Stimulated activated CD8-positive, alpha-beta memory T cell treated with anti-CD3 and anti-CD28 coated beads, Interleukin-2, amount 100 ng/mL, for 1 hour (primary cell): ENCODE measurements around the gene GUCY2C.
"Not testable (repeated sequence)": the region's sequence is repeated elsewhere in the genome, so short reads cannot be mapped to it uniquely, and the experiment has no call there.

Source experiments
- DNase-seq, 2 donors: peaks; one replicate each; pipeline ENCODE4 v3.0.0-alpha.2; 2020; ENCODE audit warnings: low read depth in 2 of 2

GUCY2C gene

DNA sequence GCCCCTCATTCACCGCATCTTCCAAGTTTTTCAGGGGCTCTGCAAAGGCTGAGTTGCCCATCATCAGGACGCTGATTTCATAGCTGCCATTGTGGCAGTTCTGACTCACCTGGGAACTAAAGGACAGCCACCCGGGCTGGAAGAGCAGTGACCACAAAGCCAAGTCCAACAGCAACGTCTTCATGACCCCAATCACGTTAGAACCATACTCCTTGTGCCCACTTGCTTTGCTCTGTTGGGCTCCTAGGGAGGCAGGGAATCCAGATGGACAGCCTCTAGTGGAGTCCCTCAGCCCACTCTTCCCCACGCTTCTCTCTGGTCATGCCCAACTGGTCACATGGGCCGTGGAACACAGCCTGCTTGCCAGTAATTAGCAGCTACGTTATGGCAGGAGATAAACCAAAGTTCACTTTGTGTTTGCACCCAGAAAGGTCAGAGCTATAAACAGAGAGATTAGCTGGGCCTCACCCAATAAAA is at the start of gene GUCY2C:
Gene GUCY2C (minus strand): TSS at position 335 of the 477 bp plus-strand sequence. CDS start 151 bp downstream, at position 184.
- DNase-seq = no peak

DNA sequence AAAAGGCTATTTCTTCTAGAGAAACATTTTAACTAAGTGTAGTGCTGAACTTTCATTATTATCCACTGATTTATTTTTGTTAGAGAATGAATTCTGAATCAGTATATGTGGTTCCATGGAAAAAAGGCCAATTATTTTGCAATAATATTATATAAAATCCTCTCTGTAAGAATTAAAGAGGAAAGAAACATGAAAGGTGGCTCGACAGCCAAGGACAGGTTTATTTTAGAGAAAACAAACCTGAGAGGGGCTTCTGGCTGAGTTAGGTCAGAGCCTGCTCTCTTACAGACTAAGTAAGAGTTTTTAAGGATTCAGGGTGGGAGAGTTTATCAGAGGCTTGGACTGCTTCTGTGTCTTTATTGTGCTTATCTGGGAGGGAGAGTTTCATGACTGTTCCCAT is 46.7 kb upstream of the GUCY2C start:
- DNase-seq = no peak

- no peak for DNase-seq
Observed at GRCh38 chr12:14741942-14742341, 45.5 kb upstream of the GUCY2C start.

- no peak for DNase-seq
Observed at GRCh38 chr12:14741153-14741552, 44.8 kb upstream of the GUCY2C start.

GRCh38 chr12:14736441-14736840 is 40.0 kb upstream of the GUCY2C start:
- DNase-seq = not testable (repeated sequence)

DNA sequence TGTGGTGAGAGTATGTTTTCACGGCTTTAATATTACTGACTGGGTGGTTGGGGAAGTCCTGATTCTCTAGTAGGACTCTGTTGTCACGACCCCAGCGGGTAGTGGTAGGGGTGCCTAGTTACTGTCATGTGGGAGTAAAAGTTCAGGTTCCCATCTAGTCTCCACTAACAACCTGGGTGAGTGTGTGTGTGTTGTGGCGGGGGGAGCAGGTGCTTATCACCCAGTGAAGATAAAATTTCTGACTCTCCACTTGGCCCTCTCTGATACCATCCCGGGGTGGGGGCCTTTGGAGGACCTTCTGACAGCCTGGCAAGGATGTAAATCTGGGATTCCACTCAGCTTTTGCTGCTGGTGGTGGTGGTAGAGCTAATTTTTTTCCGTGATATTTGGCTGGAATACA is 35.4 kb upstream of the GUCY2C start:
- DNase-seq = no peak

GRCh38 chr12:14729586-14729985 is 33.2 kb upstream of the GUCY2C start:
- no peak for DNase-seq

- peak in 1 of 2 donors; percentile 14 for DNase-seq
Observed at GRCh38 chr12:14723763-14724162, 27.4 kb upstream of the GUCY2C start.

- peak in 1 of 2 donors; percentile 17 for DNase-seq
Observed at GRCh38 chr12:14716848-14717444, 20.5 kb upstream of the GUCY2C start.

- DNase-seq = no peak
Observed at GRCh38 chr12:14714437-14714836, 18.0 kb upstream of the GUCY2C start.

GRCh38 chr12:14710632-14711320 is 14.4 kb upstream of the GUCY2C start:
- DNase-seq = no peak

DNA sequence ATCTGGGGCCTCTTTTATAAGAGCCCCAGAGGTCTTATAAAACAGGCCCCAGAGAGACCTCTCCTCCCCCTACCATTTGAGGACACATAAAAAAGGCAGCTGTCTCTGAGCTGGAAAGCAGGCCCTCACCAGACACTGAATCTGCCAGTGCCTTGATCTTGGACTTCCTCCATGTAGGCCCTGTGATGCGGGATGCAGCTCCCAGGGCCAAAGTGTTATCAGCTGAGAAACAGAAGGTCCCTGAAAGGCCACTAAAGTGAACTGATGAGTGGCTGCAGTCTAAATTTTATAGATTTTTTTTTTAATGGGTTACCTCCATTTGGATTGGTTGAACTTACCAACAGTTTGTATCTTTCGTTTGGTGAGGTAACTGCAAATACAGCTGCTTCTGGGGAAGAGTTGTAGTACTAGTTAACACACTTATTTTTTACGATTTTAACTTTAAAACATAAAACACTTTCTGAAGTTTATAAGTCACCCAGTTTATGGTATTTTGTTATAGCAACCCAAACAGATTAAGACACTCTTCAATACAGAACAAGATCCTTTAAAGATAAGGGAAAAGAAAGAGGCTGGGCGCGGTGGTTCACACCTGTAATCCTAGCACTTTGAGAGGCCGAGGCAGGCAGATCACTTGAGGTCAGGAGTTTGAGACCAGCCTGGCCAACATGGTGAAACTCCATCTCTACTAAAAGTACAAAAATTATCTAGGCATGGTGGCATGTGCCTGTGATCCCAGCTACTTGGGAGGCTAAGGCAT is 5.6 kb upstream of the GUCY2C start:
- DNase-seq = no peak

GRCh38 chr12:14700935-14701334 is 4.5 kb upstream of the GUCY2C start:
- no peak for DNase-seq

DNA sequence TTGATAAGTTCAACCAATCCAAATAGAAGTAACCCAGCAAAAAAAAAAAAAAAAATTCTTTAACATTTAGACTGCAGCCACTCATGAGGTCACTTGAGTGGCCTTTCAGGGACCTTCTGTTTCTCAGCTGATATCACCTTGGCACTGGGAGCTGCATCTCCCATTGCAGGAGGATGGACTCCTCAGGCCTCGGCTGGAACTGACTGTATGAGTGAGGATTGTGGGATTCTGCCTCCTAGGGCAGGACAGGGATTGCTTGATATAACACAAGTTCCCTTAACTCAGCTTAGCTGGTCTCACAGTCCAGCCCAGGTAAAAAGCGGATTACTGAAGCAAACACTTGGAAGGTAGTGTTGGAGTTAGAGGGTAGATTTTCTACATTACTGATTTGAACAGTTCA is 3.5 kb upstream of the GUCY2C start:
- no peak for DNase-seq

DNA sequence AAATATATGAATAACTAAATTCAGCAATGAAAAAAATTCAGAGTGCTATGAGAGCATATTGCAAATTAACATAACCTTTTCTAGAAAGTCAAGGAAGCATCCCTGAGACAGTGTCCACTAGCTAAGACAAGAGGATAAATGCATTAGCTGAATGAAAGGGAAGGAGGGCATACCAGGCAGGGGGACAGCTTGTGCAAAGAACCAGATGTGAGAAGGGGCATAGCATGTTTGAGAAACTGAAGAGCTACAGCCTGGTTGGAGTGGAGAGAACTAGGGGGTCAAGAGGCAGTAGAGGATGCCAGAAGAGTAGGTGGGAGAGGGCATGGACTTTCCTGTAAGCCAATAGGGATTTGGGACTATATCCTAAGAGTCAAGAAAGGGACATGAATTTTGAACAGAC is 2.2 kb upstream of the GUCY2C start:
- DNase-seq = no peak

GRCh38 chr12:14695715-14696141 is 671 bp downstream of the GUCY2C start:
- DNase-seq = no peak

GRCh38 chr12:14694970-14695369 is 1.4 kb downstream of the GUCY2C start:
- no peak for DNase-seq

- no peak for DNase-seq
Observed at GRCh38 chr12:14694145-14694714, 2.2 kb downstream of the GUCY2C start.

GRCh38 chr12:14693116-14693515 is 3.3 kb downstream of the GUCY2C start:
- DNase-seq = no peak

DNA sequence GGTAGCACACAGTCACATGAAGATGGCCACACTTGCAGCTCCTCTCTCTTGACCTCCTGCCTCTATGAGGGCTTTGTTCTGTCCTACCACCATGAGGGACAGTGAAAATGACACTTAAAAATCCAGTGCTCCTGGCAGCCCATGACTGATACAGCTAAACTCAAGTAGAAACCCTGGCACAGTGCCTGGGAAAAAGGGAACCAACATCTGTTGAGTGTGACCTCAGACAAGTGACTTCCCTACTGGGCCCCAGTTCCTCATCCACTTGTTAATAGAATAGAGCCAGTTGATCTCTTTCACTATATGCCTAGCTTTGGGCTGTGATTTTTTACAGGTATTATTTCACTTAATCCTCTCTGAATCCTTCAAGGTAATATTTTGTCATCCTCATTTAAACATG is 4.8 kb downstream of the GUCY2C start:
- no peak for DNase-seq

GRCh38 chr12:14689996-14690395 is 6.4 kb downstream of the GUCY2C start:
- DNase-seq = no peak

GRCh38 chr12:14689144-14689543 is 7.3 kb downstream of the GUCY2C start:
- DNase-seq = no peak
